H1 (cell line): ENCODE data around the gene TUG1. TPM values are rescaled to one million over a fixed set of nuclear protein-coding genes. Genes with fewer than 3 reads are reported as not detected.

Source experiments
- CTCF ChIA-PET: fragments of 300-600 bp; sonication (Branson Sonifier 250); formaldehyde crosslinking; loops from one replicate; lab custom pipeline; 2021; ENCODE audit not compliant: partially characterized antibody; lab: Charles Lee
- POLR2A ChIA-PET: fragments of 300-600 bp; sonication (Branson Sonifier 250); formaldehyde crosslinking; loops from one replicate; lab custom pipeline; 2021; ENCODE audit warnings: inconsistent platforms; ENCODE audit not compliant: partially characterized antibody; lab: Charles Lee
- DNase-seq, 2 experiments: peaks; one replicate each; pipeline versions ENCODE4 v3.0.0 to v3.0.0-alpha.2; 2010 to 2022; ENCODE audit warnings: low spot score in 2 of 2, low read depth in 1 of 2, mixed read lengths in 1 of 2
- FAIRE-seq: peaks from 2 replicates; lab custom pipeline; 2011; peaks lifted over from hg19 to GRCh38; lab: Jason Lieb, UNC
- H2AFZ ChIP-seq: 2 replicates; pipeline ENCODE4 v1.8.1; 2012; ENCODE audit warnings: low read length, inconsistent platforms
- H2AK5ac ChIP-seq: 2 replicates; pipeline ENCODE4 v1.6.1; 2013; ENCODE audit warnings: low read depth, low read length
- H2BK120ac ChIP-seq: replicated peaks from 2 replicates; pipeline ENCODE3; 2013; ENCODE audit warnings: low read depth, low read length, inconsistent platforms
- H2BK12ac ChIP-seq: 2 replicates; pipeline ENCODE4 v1.6.1; 2013; ENCODE audit warnings: low read depth, low read length
- H2BK15ac ChIP-seq: 2 replicates; pipeline ENCODE4 v1.6.1; 2013; ENCODE audit warnings: low read length
- H2BK20ac ChIP-seq: 2 replicates; pipeline ENCODE4 v1.6.1; 2013; ENCODE audit warnings: low read length
- H2BK5ac ChIP-seq: 2 replicates; pipeline ENCODE4 v1.6.1; 2013; ENCODE audit warnings: low read depth, low read length
- H3K14ac ChIP-seq: 2 replicates; pipeline ENCODE4 v1.6.1; 2013; ENCODE audit warnings: inconsistent platforms; ENCODE audit not compliant: insufficient read length
- H3K18ac ChIP-seq: 2 replicates; pipeline ENCODE4 v1.6.1; 2013; ENCODE audit warnings: low read length; ENCODE audit errors: extremely low read depth
- H3K23ac ChIP-seq: 2 replicates; pipeline ENCODE4 v1.6.1; 2013; ENCODE audit warnings: inconsistent platforms; ENCODE audit not compliant: insufficient read length
- H3K23me2 ChIP-seq: 2 replicates; pipeline ENCODE4 v1.6.1; 2013; ENCODE audit warnings: low read depth, low read length
- H3K27ac ChIP-seq: 2 replicates; pipeline ENCODE4 v1.6.1; 2011; ENCODE audit warnings: low read depth, low read length, inconsistent platforms
- H3K27me3 ChIP-seq, 4 experiments: replicated peaks in 1 of 4; 1 replicate in 1 of 4; 2 replicates in 3 of 4; pipeline versions ENCODE4 v1.6.1 to v1.8.1; 2011 to 2013; ENCODE audit warnings: low read length in 3 of 4, mild to moderate bottlenecking in 3 of 4, inconsistent platforms in 2 of 4, mixed read lengths in 2 of 4, moderate library complexity in 1 of 4; ENCODE audit not compliant: control insufficient read depth in 3 of 4, insufficient read depth in 3 of 4; ENCODE audit errors: extremely low read depth in 1 of 4
- H3K36me3 ChIP-seq, 4 experiments: 2 replicates each; pipeline versions ENCODE4 v1.6.1 to v1.8.1; 2011 to 2013; ENCODE audit warnings: mild to moderate bottlenecking in 4 of 4, low read length in 3 of 4, moderate library complexity in 2 of 4, control low read depth in 1 of 4, inconsistent platforms in 1 of 4; ENCODE audit not compliant: insufficient read depth in 4 of 4, control insufficient read depth in 2 of 4
- H3K4ac ChIP-seq: replicated peaks from 2 replicates; pipeline ENCODE3; 2013; ENCODE audit warnings: low read length, low read depth, mixed read lengths, inconsistent platforms; ENCODE audit not compliant: insufficient read length
- H3K4me1 ChIP-seq, 4 experiments: replicated peaks in 1 of 4; 1 replicate in 1 of 4; 2 replicates in 3 of 4; pipeline versions ENCODE4 v1.6.1 to v1.8.1; 2011 to 2013; ENCODE audit warnings: low read length in 3 of 4, inconsistent platforms in 2 of 4, mixed read lengths in 1 of 4; ENCODE audit not compliant: insufficient read depth in 4 of 4, control insufficient read depth in 3 of 4
- H3K4me2 ChIP-seq, 2 experiments: 2 replicates each; pipeline versions ENCODE4 v1.6.1 to v1.8.1; 2011 to 2013; ENCODE audit warnings: low read depth in 2 of 2, low read length in 2 of 2, control low read depth in 1 of 2, inconsistent platforms in 1 of 2, mild to moderate bottlenecking in 1 of 2; ENCODE audit not compliant: insufficient read depth in 1 of 2
- H3K4me3 ChIP-seq, 4 experiments: fragments of 200-600, 300-600 bp in 1 of 4; sonication (generic), shearing (Covaris generic), sonication (Bioruptor Twin) in 1 of 4; 2 replicates each; pipeline versions ENCODE4 v1.5.1 to v1.8.1; 2011 to 2016; ENCODE audit warnings: low read length in 4 of 4, low read depth in 3 of 4, control low read depth in 2 of 4, inconsistent platforms in 2 of 4, mild to moderate bottlenecking in 2 of 4, mixed read lengths in 1 of 4, moderate library complexity in 1 of 4; ENCODE audit not compliant: insufficient read depth in 2 of 4; ENCODE audit errors: extremely low read depth in 1 of 4
- H3K56ac ChIP-seq: replicated peaks from 2 replicates; pipeline ENCODE3; 2013; ENCODE audit warnings: low read depth, mild to moderate bottlenecking, mixed read lengths, low read length, inconsistent platforms; ENCODE audit not compliant: insufficient read length
- H3K79me1 ChIP-seq: 2 replicates; pipeline ENCODE4 v1.6.1; 2013; ENCODE audit warnings: low read depth, low read length, control low read depth
- H3K79me2 ChIP-seq, 2 experiments: 2 replicates each; pipeline versions ENCODE4 v1.6.1 to v1.8.1; 2012 to 2013; ENCODE audit warnings: low read length in 2 of 2, mild to moderate bottlenecking in 2 of 2, inconsistent platforms in 1 of 2; ENCODE audit not compliant: insufficient read depth in 2 of 2, control insufficient read depth in 1 of 2
- H3K9ac ChIP-seq, 4 experiments: replicated peaks in 1 of 4; 1 replicate in 1 of 4; 2 replicates in 3 of 4; pipeline versions ENCODE4 v1.6.1 to v1.8.1; 2011 to 2013; ENCODE audit warnings: low read depth in 3 of 4, low read length in 3 of 4, control low read depth in 2 of 4, mild to moderate bottlenecking in 2 of 4, moderate library complexity in 2 of 4, inconsistent platforms in 1 of 4; ENCODE audit errors: extremely low read depth in 1 of 4
- H3K9me3 ChIP-seq, 2 experiments: 2 replicates each; pipeline versions ENCODE4 v1.6.1 to v1.8.1; 2012 to 2013; ENCODE audit warnings: mild to moderate bottlenecking in 2 of 2, moderate library complexity in 2 of 2, control low read depth in 1 of 2, inconsistent platforms in 1 of 2, low read depth in 1 of 2, low read length in 1 of 2, mixed read lengths in 1 of 2; ENCODE audit not compliant: insufficient read depth in 2 of 2
- H4K20me1 ChIP-seq, 2 experiments: replicated peaks in 1 of 2; 2 replicates each; pipeline versions ENCODE3 to v1.8.1; 2011 to 2013; ENCODE audit warnings: inconsistent platforms in 2 of 2, low read length in 2 of 2, mild to moderate bottlenecking in 1 of 2; ENCODE audit not compliant: insufficient read depth in 2 of 2, control insufficient read depth in 1 of 2
- H4K5ac ChIP-seq: 2 replicates; pipeline ENCODE4 v1.6.1; 2013; ENCODE audit warnings: low read length, low read depth, mixed read lengths, inconsistent platforms; ENCODE audit not compliant: insufficient read length
- H4K8ac ChIP-seq: 2 replicates; pipeline ENCODE4 v1.8.0; 2013; ENCODE audit warnings: mild to moderate bottlenecking, moderate library complexity, low read length, inconsistent platforms; ENCODE audit not compliant: insufficient read depth; ENCODE audit errors: extremely low read depth
- H4K91ac ChIP-seq: replicated peaks from 2 replicates; pipeline ENCODE3; 2013; ENCODE audit warnings: low read length, mixed read lengths, inconsistent platforms; ENCODE audit not compliant: insufficient read length
- CBX5 ChIP-seq: fragments of 300-800, 300-1000 bp; sonication (generic); IDR thresholded peaks from 2 replicates; pipeline ENCODE4 v1.7.1; 2016; ENCODE audit warnings: antibody characterized with exemption, low read length, low read depth
- CHD2 ChIP-seq: IDR thresholded peaks from 2 replicates; pipeline ENCODE4 v1.6.1; 2012; ENCODE audit warnings: low read length, improper control_type of control experiment
- EGR1 ChIP-seq: IDR thresholded peaks from 2 replicates; pipeline ENCODE4 v1.6.1; 2011; ENCODE audit warnings: low read depth, low read length, borderline replicate concordance
- MAFK ChIP-seq: IDR thresholded peaks from 2 replicates; pipeline ENCODE4 v1.6.1; 2012; ENCODE audit warnings: low read depth, mild to moderate bottlenecking, improper control_type of control experiment, low read length
- RFX5 ChIP-seq: IDR thresholded peaks from 2 replicates; pipeline ENCODE4 v1.6.1; 2011; ENCODE audit warnings: low read depth, low read length, improper control_type of control experiment, borderline replicate concordance
- SP4 ChIP-seq: IDR thresholded peaks from 2 replicates; pipeline ENCODE4 v1.6.1; 2012; ENCODE audit warnings: low read length, inconsistent platforms
- TCF12 ChIP-seq: IDR thresholded peaks from 2 replicates; pipeline ENCODE4 v1.6.1; 2011; ENCODE audit warnings: low read depth, mild to moderate bottlenecking, low read length
- YY1 ChIP-seq: IDR thresholded peaks from 2 replicates; pipeline ENCODE4 v1.6.1; 2011; ENCODE audit warnings: low read depth, mild to moderate bottlenecking, low read length
- ZNF274 ChIP-seq: IDR thresholded peaks from 2 replicates; pipeline ENCODE4 v1.7.0; 2012; ENCODE audit warnings: low read length, borderline replicate concordance; ENCODE audit errors: extremely low read depth
- WGBS, 2 experiments: shearing (Covaris generic) in 1 of 2; methylation state at CpG; one replicate each; pipeline versions ENCODE4 v1.1.6 to v1.1.7; 2013 to 2015; ENCODE audit warnings: low lambda C conversion rate in 2 of 2, mixed read lengths in 2 of 2, inconsistent platforms in 1 of 2, low coverage in 1 of 2, missing lambda C conversion rate in 1 of 2; ENCODE audit not compliant: insufficient replicate concordance in 2 of 2, insufficient coverage in 1 of 2, insufficient read length in 1 of 2; ENCODE audit errors: extremely low coverage in 1 of 2, missing lambda C conversion rate in 1 of 2; 5-methylcytosine and 5-hydroxymethylcytosine counted together
- polyA plus RNA-seq, 7 experiments: library from polyadenylated mRNA; depleted of rRNA in 3 of 7; stranded (reverse) in 5 of 7; unstranded in 2 of 7; fragments of >200 nt in 5 of 7; fragments of 200-250 nt in 2 of 7; gene quantifications; 1 replicate in 5 of 7; 2 replicates in 1 of 7; 4 replicates in 1 of 7; pipeline versions ENCODE4 v1.2.1 to v1.2.3, GENCODE V29; 2011 to 2013; ENCODE audit warnings: missing spikeins in 2 of 7, mixed read lengths in 2 of 7
- total RNA-seq: library from RNA; stranded (reverse); fragmentation: NEBNext Ultra II Directional; extraction: Animal tissue kit (Norgen Biotek cat#: 25700); gene quantifications from 2 replicates; pipeline ENCODE4 v1.2.1, GENCODE V29; 2021
- TF ChIP-seq, protein P1 (sequence below), 3 experiments: IDR thresholded peaks; 1 replicate in 2 of 3; 2 replicates in 1 of 3; pipeline versions ENCODE4 v1.5.1 to v1.6.1; 2011; ENCODE audit warnings: low read length in 3 of 3, mild to moderate bottlenecking in 3 of 3, inconsistent platforms in 2 of 3, low read depth in 1 of 3, moderate library complexity in 1 of 3; ENCODE audit not compliant: insufficient read depth in 1 of 3; ENCODE audit errors: control extremely low read depth in 1 of 3
- TF ChIP-seq, protein P2 (sequence below): IDR thresholded peaks from 2 replicates; pipeline ENCODE4 v1.6.1; 2012; ENCODE audit warnings: inconsistent platforms

The TUG1 gene
- total and polyA plus RNA-seq, 2 of the 8 experiments (the other 6 are each of a cell fraction or from before 2014, with no cell fraction given), result 119 to 129 TPM

GRCh38 chr22:30982512-30982911 is 13.4 kb downstream of the TUG1 start:
- no peak overlapping the region for H3K4ac ChIP-seq
- no peak overlapping the region for H2AFZ ChIP-seq
- H3K18ac ChIP-seq, result no peak overlapping the region
- H2BK20ac ChIP-seq, result no peak overlapping the region
- H3K79me1 ChIP-seq, result peaks cover 2% of the 10 kb centered on the region; the same call in 1 of the 2 replicates
- FAIRE-seq (no peak), DNase-seq (no peak)
- ChIA-PET POLR2A (interaction anchor here (2.5 to 9.7 kb wide), 2 partner anchors 14 to 101 kb away, joined by 9 to 86 read pairs; partner anchors contain the start of genes MORC2 and TUG1), CTCF (interaction anchor here (1.6 to 1.8 kb wide), 2 partner anchors 13 to 100 kb away, joined by 4 read pairs; no protein-coding TSS in a partner anchor)
- peaks cover 0 to 12% (median 7%) of the 10 kb centered on the region in 4 experiments; a peak in 5 of 8 replicates for H3K36me3 ChIP-seq
- H3K23me2 ChIP-seq, result no peaks in the 10 kb centered on the region
- peaks cover 0 to 5% of the 10 kb centered on the region in 2 experiments for H4K20me1 ChIP-seq
- no peak overlapping the region for H4K91ac ChIP-seq
- no peak overlapping the region for H4K8ac ChIP-seq
- H3K9me3 ChIP-seq, result peaks cover 4 to 9% of the 10 kb centered on the region in 2 experiments; a peak in 3 of 4 replicates
- H4K5ac ChIP-seq, result no peak overlapping the region
- no peak overlapping the region for H3K23ac ChIP-seq
- no peak overlapping the region for H3K56ac ChIP-seq
- H3K79me2 ChIP-seq, result peaks cover 0 to 24% of the 10 kb centered on the region in 2 experiments; a peak in 3 of 4 replicates
- H3K27ac ChIP-seq, result no peak overlapping the region
- H2BK5ac ChIP-seq, result no peak overlapping the region
- H3K4me2 ChIP-seq, result no peak overlapping the region
- no peak overlapping the region for H2BK15ac ChIP-seq
- no peak overlapping the region for H3K9ac ChIP-seq
- H3K4me3 ChIP-seq, result no peak overlapping the region
- 85% methylated on average over 2 of the region's 2 CpGs; no CpG with 5 or more reads in 1 of the 2 experiments for WGBS, 2 experiments
- no peaks in the 10 kb centered on the region for H3K27me3 ChIP-seq
- H2BK12ac ChIP-seq, result no peak overlapping the region
- H3K4me1 ChIP-seq, result peaks cover 0 to 5% (median 2%) of the 10 kb centered on the region in 4 experiments; a peak in 2 of 7 replicates
- H2AK5ac ChIP-seq, result no peak overlapping the region
- H2BK120ac ChIP-seq, result no peak overlapping the region
- H3K14ac ChIP-seq, result no peak overlapping the region
- TF ChIP-seq, protein P1, sequence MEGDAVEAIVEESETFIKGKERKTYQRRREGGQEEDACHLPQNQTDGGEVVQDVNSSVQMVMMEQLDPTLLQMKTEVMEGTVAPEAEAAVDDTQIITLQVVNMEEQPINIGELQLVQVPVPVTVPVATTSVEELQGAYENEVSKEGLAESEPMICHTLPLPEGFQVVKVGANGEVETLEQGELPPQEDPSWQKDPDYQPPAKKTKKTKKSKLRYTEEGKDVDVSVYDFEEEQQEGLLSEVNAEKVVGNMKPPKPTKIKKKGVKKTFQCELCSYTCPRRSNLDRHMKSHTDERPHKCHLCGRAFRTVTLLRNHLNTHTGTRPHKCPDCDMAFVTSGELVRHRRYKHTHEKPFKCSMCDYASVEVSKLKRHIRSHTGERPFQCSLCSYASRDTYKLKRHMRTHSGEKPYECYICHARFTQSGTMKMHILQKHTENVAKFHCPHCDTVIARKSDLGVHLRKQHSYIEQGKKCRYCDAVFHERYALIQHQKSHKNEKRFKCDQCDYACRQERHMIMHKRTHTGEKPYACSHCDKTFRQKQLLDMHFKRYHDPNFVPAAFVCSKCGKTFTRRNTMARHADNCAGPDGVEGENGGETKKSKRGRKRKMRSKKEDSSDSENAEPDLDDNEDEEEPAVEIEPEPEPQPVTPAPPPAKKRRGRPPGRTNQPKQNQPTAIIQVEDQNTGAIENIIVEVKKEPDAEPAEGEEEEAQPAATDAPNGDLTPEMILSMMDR (IDR thresholded peaks at IDR 0.05; ENCODE audit: control extremely low read depth in 1 of 3, insufficient read depth in 1 of 3, low read depth in 1 of 3, low read length in 3 of 3), result no peak
- TF ChIP-seq, protein P2, sequence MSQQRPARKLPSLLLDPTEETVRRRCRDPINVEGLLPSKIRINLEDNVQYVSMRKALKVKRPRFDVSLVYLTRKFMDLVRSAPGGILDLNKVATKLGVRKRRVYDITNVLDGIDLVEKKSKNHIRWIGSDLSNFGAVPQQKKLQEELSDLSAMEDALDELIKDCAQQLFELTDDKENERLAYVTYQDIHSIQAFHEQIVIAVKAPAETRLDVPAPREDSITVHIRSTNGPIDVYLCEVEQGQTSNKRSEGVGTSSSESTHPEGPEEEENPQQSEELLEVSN, result no peak
- TF ChIP-seq CBX5, result no peak
- TF ChIP-seq EGR1, result no peak
- TF ChIP-seq SP4, result no peak
- TF ChIP-seq TCF12, result no peak
- no peak for TF ChIP-seq YY1
- no peak for TF ChIP-seq CHD2
- TF ChIP-seq ZNF274, result no peak
- TF ChIP-seq RFX5, result no peak
- TF ChIP-seq MAFK, result no peak
